ENCODE results near the gene PDE6H.

Gene PDE6H

GRCh38 chr12:14951851-14952250 is 21.0 kb upstream of the PDE6H start:
- no peak for DNase-seq (ENCODE audit: low read depth)

- DNase-seq (ENCODE audit: low read depth), result no peak
Measured at GRCh38 chr12:14952299-14952921, 20.4 kb upstream of the PDE6H start.

DNA sequence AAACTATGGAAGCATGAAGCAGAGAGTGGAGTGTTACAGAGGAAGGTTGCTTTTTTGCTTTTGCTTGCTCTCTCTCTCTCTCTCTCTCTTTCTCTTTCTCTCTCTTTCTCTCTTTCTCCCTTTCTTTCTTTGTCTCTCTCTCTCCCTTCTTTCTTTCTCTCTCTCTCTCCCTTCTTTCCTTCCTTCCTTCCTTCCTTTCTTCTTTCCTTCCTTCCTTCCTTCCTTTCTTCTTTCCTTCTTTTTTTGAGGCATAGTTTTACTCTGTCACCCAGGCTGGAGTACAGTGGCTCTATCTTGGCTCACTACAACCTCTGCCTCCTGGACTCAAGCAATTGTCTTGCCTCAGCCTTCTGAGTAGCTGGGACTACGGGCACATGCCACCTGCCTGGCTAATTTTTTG is 19.1 kb upstream of the PDE6H start:
- no peak for DNase-seq (ENCODE audit: low read depth)

- no peak for DNase-seq (ENCODE audit: low read depth)
Measured at GRCh38 chr12:14954269-14954668, 18.6 kb upstream of the PDE6H start.

- no peak for DNase-seq (ENCODE audit: low read depth)
Measured at GRCh38 chr12:14956024-14956891, 16.6 kb upstream of the PDE6H start.

DNA sequence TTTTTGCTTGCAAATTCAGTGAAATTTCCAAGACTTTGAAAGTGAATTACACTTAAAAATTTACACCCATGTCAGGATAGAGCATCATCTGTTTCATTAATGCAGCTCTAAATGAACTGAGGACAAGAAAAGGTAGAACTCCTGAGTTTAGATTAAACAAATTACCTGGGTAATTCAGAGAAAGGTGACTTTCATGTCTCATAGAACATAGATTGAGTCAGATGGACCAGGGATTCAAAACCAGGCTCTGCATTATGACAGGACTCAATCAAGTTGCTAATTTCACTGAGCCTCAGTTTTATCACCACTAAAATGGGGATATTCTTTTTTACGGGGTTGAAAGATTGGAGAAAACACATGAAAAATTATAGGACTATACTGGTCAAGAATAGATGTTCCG is 15.9 kb upstream of the PDE6H start:
- no peak for DNase-seq (ENCODE audit: low read depth)

DNA sequence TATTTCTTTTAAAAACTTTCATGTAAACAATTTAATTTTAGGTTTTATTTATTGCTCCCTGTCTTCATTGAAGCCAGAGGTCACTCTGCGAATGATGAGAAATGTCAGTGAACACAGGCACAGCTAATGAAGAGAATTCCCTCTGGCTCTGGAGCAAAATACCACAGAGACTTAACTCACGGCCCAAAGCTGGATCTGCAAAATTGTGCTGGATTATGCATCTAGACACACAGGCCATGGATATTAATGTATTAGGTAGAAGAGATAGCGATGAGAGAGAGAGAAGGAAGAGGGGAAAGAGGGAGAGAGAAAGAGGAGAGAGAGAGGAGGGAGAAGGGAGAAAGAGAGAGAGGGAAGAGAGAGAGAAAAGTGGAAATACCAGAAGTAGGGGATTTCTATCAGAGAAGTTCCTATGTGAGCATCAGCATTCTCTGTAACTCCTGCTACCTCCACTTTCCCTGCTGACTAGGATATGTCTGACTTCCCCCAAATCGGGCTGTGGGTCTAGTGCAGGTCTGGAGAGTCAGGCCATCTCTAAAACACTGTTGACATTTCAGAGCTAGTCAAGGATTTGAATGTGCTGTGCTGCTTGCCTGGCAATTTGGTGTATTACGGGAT is 15.2 kb upstream of the PDE6H start:
- no peak for DNase-seq (ENCODE audit: low read depth)

DNA sequence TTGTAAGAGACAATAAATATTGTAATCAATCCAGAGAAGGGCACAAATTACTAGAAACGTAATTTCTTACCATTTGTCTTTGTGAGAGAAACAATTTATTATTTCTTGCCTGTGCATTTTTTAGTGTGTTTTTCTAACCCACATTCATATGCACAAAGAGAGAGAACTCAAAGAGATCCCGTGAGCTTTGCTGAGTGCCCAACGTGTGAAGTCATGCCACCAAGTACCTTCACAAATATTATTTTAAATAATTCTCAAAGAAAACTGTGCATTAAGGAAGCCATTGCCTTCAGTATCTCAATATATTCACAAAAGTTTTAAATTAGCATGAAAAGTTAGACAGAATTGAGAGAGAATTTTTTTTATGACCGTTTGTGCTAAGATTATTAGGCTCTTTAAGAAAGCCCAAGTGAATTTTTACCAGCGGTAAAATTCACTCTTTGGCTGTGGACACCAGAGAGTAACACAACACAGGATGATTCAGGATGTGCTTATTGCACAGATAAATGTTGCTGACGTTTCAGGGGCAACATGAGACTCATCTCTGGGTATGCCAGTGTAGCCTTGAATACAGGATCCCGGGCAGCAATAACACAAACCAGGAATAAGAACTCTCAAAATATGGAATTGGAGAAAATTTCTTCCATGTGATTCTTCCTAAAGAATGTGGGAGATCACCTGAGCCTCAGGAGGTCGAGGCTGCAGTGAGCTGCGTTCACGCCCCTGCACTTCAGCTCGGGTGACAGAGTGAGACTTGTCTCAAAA is 14.3 kb upstream of the PDE6H start:
- no peak for DNase-seq (ENCODE audit: low read depth)

- DNase-seq (ENCODE audit: low read depth), result no peak
Measured at GRCh38 chr12:14959126-14959440, 13.8 kb upstream of the PDE6H start.

GRCh38 chr12:14959463-14959862 is 13.4 kb upstream of the PDE6H start:
- no peak for DNase-seq (ENCODE audit: low read depth)

GRCh38 chr12:14959916-14960496 is 12.8 kb upstream of the PDE6H start:
- no peak for DNase-seq (ENCODE audit: low read depth)

DNA sequence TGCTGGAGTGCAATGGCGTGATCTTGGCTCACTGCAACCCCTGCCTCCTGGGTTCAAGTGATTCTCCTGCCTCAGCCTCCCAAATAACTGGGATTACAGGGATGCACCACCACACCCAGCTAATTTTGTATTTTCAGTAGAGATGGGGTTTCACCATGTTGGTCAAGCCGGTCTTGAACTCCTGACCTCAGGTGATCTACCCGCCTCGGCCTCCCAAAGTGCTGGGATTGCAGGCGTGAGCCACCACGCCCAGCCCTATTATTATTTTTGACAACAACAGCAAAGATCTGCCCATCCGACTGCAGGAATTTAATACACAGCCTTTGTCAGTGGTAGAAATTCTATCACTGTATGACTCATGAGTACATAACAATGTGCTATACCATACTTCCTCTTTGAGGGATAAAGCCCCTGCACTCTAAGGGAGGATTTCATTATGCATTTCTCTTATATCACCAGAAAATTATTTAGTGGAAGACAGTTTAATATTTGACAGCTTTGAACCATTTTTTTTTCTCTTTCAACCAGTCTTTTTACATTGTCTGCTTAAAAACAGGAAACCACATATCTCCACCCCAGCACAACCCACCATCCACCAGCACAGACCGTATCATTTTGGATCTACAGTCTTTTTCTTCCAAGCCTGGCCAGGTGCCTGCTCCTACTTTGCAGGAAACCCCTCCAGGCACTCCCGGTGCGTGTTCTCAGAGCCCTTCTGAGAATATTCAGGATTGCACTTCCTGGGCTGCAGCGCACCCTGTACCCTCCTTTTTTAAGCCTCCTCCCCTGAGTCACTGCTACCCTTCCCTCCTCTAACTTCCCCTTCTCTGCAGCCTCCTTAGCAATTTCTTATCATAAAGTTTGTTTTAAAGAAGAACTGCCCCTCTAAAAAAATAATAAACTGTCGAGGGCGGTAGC is 12.0 kb upstream of the PDE6H start:
- DNase-seq (ENCODE audit: low read depth), result no peak

DNA sequence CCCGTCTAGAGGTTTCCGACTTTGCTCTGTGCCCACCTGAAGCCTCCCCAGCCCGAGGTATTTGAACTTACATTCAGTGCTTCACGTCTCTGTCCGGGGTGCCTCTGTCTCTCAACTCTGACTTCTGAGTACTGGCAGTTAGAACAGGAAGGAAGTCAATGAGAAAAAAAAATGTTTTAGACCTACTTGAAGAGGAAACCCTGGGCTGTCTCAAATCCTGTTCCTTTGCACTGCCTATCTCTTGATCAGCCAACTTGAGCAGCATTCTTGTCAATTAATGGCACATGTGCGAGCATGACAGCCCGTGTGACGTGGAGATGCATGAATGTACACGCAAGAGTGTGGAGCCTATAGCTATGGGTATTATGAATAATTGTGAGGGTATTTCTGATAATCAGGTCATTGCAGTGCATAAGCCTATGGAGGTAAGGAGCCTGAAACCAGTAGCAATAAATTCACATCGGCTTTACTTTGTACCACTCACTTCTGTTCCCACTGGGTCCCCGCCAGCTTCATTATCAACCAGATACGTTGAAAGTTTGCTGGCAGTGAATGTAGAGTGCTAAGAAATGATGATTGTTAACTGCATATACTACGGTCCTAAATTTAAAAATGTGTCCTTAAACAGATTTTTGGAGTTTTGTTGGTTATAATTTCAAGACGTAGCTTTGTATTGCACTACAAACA is 11.2 kb upstream of the PDE6H start, which contains the start of gene ARHGDIB:
Gene ARHGDIB, minus strand, starts transcription at position 136 of the 687 bp plus-strand sequence. CDS start 10,889 bp downstream, outside the sequence.
- DNase-seq (ENCODE audit: low read depth), result peak; percentile 52

DNA sequence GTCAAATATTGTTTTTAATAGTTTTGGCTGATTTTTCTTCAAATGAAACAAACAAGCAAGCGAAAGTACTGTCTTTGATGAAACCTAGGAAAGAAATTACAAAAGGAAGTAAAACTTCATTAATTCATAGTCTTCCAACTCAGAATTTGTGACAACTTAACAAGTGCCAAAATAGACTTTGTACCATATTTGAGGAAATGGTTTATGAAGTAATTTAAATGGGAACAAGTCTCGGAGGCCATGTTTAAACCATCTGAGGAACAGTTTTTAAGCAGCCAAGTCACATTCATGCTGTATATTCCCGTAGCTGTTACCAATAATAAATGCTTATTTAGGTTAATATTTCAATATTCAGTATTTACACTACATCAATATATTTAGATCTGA is 10.7 kb upstream of the PDE6H start:
- no peak for DNase-seq (ENCODE audit: low read depth)

GRCh38 chr12:14962797-14963196 is 10.0 kb upstream of the PDE6H start:
- DNase-seq (ENCODE audit: low read depth), result no peak

GRCh38 chr12:14963520-14963919 is 9.3 kb upstream of the PDE6H start:
- DNase-seq (ENCODE audit: low read depth), result no peak

- DNase-seq (ENCODE audit: low read depth), result no peak
Measured at GRCh38 chr12:14964406-14964805, 8.4 kb upstream of the PDE6H start.

DNA sequence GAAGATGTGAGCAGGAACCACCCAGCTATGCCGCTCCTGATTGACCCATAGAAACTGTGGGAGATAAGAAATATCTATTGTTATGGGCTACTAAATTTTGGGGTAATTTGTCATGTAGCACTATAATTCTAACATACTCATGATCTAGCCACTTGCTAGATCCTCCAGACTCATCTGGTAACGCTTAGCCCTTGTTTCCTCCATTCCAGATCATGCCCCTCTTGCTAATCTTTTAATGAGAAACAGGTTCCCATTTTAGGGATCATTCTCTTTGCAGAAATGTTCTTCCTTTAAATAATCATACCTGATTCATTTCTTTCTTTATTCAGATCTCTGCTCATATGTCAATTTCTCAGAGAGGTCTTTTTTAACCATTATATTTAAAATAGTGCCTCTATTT is 7.6 kb upstream of the PDE6H start:
- DNase-seq (ENCODE audit: low read depth), result no peak

GRCh38 chr12:14968478-14968877 is 4.4 kb upstream of the PDE6H start:
- no peak for DNase-seq (ENCODE audit: low read depth)

DNA sequence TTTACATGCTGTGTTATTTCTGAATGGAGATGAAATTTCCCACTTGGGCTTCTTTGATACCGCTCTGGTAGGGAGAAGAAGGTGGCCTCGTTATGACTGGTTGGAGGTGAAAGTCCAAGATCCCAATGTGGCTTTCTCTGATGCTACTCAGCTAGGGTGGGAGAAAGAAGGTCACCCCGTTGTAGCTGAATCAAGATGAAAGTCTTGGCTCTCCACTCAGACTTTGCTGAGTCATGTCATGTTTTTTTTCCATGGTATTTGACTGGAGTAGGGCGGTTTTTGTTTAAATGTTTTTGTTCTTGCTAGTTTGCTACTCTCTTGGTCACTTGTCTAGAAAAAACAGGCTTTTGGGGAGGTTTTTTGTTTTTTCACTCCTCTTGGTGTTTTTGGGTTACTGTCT is 2.4 kb upstream of the PDE6H start:
- DNase-seq (ENCODE audit: low read depth), result no peak

Data from activated T-cell treated with anti-CD3 and anti-CD28 coated beads for 48 hours (primary cell).